Activated T-cell treated with anti-CD3 and anti-CD28 coated beads, Interleukin-2, amount 50 U/mL, for 4 hours (primary cell): ENCODE data around the gene SKIC8. TPM values are rescaled to one million over a fixed set of nuclear protein-coding genes. Genes with fewer than 3 reads are reported as not detected.
"Not testable (repeated sequence)": the region's sequence is repeated elsewhere in the genome, so short reads cannot be mapped to it uniquely, and the experiment has no call there.

Experiments
- ATAC-seq, 2 donors: fragments of 200-7000 bp; cut with Tn5 transposase; one replicate each; pipeline ENCODE4 v1.10.0; 2021
- DNase-seq: peaks from one replicate; pipeline ENCODE4 v3.0.0-alpha.2; 2020
- H3K27me3 Mint-ChIP-seq: one replicate; pipeline ENCODE4 v1.8.0; 2021; ENCODE audit warnings: low read depth, mixed read lengths
- H3K36me3 Mint-ChIP-seq: one replicate; pipeline ENCODE4 v1.8.0; 2022; ENCODE audit warnings: mixed read lengths; ENCODE audit not compliant: insufficient read depth
- H3K4me1 Mint-ChIP-seq: one replicate; pipeline ENCODE4 v1.8.0; 2021; ENCODE audit warnings: low read depth, mixed read lengths
- H3K4me3 Mint-ChIP-seq: one replicate; pipeline ENCODE4 v1.8.0; 2021; ENCODE audit warnings: mild to moderate bottlenecking, moderate library complexity, mixed read lengths
- H3K9me3 Mint-ChIP-seq: one replicate; pipeline ENCODE4 v1.8.0; 2021; ENCODE audit warnings: mixed read lengths
- total RNA-seq, 3 donors: library from RNA; stranded (reverse); gene quantifications; one replicate each; pipeline ENCODE4 v1.2.1, GENCODE V29; 2021

The SKIC8 gene
- total RNA-seq, 3 donors from 2014 or later = 52.8 to 54.5 (median 53.6) TPM

DNA sequence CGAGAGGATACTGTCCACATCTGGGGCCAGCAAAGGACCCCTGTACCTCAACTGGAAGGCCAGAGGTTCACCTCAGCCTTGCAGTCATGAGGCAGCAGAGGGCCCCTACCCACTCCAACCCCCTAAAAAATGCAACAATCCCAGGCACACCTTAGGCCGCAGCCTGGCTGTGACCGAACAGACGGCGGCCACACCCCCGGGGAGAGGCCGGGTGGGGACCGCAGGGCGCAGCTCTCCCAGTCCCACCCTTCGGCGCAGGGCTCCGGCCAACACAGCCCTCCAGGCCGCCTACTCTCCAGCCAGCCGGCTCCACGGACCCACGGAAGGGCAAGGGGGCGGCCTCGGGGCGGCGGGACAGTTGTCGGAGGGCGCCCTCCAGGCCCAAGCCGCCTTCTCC, 35.5 kb downstream of the SKIC8 start:
- Mint-ChIP-seq H3K9me3 (no peaks in the 10 kb centered on the region), H3K4me1 (peaks cover 25% of the 10 kb centered on the region), H3K36me3 (peaks cover 5% of the 10 kb centered on the region), H3K4me3 (peak overlapping the region; percentile 61), H3K27me3 (no peaks in the 10 kb centered on the region)
- ATAC-seq = no peak
- DNase-seq = no peak

GRCh38 chr15:78263351-78263781, 36.0 kb downstream of the SKIC8 start:
- peaks cover 3% of the 10 kb centered on the region for H3K36me3 Mint-ChIP-seq
- H3K27me3 Mint-ChIP-seq = no peaks in the 10 kb centered on the region
- DNase-seq = no peak

DNA sequence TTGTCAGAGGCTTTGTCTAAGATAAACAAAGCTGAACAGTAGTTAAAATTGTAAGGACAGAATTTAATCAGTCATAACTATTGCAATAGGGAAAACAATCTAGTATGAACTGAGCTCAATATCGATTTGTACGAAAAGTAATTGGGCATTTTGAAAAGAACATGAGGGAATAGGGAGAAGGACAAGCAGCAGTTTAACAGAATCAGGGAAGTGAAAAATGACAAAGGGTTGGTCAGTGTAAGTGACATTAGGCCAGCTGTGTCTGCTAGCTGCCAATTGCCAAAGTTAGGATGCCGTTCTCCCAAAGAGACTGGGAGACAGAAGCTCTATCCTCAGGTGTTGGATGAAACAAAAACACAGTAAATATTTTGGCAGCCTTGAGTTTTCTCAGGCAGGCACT, 38.3 kb downstream of the SKIC8 start:
- Mint-ChIP-seq H3K36me3 (no peaks in the 10 kb centered on the region), H3K9me3 (no peaks in the 10 kb centered on the region), H3K4me1 (peaks cover 10% of the 10 kb centered on the region), H3K27me3 (no peaks in the 10 kb centered on the region), H3K4me3 (no peak overlapping the region)
- ATAC-seq (no peak), DNase-seq (no peak)

More at GRCh38 chr15:78263351-78263781, 36.0 kb downstream of the SKIC8 start:
- Mint-ChIP-seq H3K9me3 (no peaks in the 10 kb centered on the region), H3K4me3 (peak overlapping the region; percentile 61), H3K4me1 (peaks cover 25% of the 10 kb centered on the region)
- no peak for ATAC-seq

DNA sequence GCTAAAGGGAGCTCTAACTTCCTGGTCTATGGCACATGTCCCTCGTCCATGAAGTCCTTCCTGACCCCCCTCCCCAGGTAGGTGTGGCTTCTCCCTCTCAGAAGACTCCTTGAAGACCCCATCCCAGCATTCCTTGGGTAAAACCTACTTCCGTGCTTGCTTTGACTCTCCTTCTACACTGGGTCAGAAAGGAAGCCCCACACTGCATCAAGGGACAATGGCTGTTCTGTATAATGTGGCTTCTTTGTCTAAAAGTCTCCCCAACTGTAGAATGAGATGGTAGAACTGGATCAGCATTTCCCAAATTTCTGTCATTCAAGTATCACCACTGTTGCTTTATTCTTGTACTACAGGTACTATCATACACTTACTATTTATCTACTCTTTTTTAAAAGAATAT, 38.9 kb downstream of the SKIC8 start:
- Mint-ChIP-seq H3K9me3 (no peaks in the 10 kb centered on the region), H3K4me1 (peaks cover 5% of the 10 kb centered on the region), H3K4me3 (no peak overlapping the region)

DNA sequence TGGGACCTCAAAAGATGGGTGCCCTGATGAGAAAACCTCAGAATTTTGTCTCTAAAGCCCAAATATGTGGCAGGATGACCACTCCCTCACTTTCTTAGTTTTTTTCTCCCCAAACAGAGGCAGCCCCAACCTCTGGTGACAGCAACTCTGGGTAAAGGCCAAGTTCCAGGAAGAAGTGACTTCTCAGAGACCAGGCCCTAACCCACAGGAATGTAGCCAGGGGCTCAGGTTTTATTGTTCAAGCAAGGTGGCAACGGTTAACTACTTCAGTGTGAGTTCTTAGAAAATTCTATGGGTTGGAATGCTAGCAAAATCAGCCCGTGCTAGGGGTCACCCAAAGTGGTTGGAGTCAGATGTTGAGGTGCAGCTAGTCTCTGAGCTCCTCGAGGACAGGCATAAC, 40.2 kb downstream of the SKIC8 start:
- no peak for ATAC-seq
- Mint-ChIP-seq H3K4me1 (no peaks in the 10 kb centered on the region), H3K4me3 (no peak overlapping the region), H3K9me3 (no peaks in the 10 kb centered on the region), H3K27me3 (no peaks in the 10 kb centered on the region), H3K36me3 (no peaks in the 10 kb centered on the region)
- no peak for DNase-seq

More for the DNA sequence above, 38.9 kb downstream of the SKIC8 start:
- Mint-ChIP-seq H3K27me3 (no peaks in the 10 kb centered on the region), H3K36me3 (no peaks in the 10 kb centered on the region)
- ATAC-seq (no peak), DNase-seq (no peak)

- no peak for ATAC-seq
- H3K27me3 Mint-ChIP-seq = no peaks in the 10 kb centered on the region
- H3K4me1 Mint-ChIP-seq = no peaks in the 10 kb centered on the region
- no peak for DNase-seq
- H3K36me3 Mint-ChIP-seq = no peaks in the 10 kb centered on the region
- no peaks in the 10 kb centered on the region for H3K9me3 Mint-ChIP-seq
- H3K4me3 Mint-ChIP-seq = no peak overlapping the region
Measured at GRCh38 chr15:78257681-78258080, 41.7 kb downstream of the SKIC8 start.

GRCh38 chr15:78256044-78256437, 43.4 kb downstream of the SKIC8 start:
- ATAC-seq (no peak), DNase-seq (no peak)
- Mint-ChIP-seq H3K4me1 (no peaks in the 10 kb centered on the region), H3K9me3 (no peaks in the 10 kb centered on the region), H3K27me3 (no peaks in the 10 kb centered on the region), H3K36me3 (no peaks in the 10 kb centered on the region), H3K4me3 (no peak overlapping the region)

DNA sequence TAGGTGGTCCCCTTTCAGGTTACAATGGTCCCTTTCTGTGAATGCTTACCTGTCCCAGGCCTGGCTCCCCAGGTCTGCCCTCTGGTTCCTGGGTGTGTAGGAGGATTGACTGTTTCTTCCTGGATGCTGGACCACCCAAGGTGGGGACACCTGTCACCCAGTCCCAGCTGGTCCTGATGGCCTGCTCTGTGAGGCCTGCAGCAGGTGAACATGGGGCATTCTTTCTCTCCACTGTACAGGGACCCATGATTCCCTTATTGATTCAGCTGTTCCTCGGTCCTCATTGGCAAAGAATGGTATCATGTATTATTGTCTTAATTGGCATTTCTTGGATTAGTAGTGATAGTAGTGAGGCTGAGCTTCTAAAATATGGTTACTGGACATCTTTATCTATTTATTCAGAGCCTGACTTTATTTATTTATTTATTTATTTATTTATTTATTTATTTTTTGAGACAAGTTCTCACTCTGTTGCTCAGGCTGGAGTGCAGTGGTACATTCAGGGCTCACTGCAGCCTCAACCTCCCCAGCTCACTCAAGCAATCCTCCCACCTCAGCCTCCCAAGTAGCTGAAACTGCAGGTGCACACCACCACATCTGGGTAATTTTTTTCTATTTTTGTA, 43.9 kb downstream of the SKIC8 start:
- no peaks in the 10 kb centered on the region for H3K9me3 Mint-ChIP-seq
- ATAC-seq (no peak), DNase-seq (no peak)
- H3K4me3 Mint-ChIP-seq = no peak overlapping the region
- no peaks in the 10 kb centered on the region for H3K27me3 Mint-ChIP-seq
- no peaks in the 10 kb centered on the region for H3K36me3 Mint-ChIP-seq
- no peaks in the 10 kb centered on the region for H3K4me1 Mint-ChIP-seq

- H3K9me3 Mint-ChIP-seq = no peaks in the 10 kb centered on the region
- DNase-seq = no peak
- no peaks in the 10 kb centered on the region for H3K36me3 Mint-ChIP-seq
- ATAC-seq = no peak
- H3K27me3 Mint-ChIP-seq = no peaks in the 10 kb centered on the region
- H3K4me3 Mint-ChIP-seq = no peak overlapping the region
- no peaks in the 10 kb centered on the region for H3K4me1 Mint-ChIP-seq
Measured at GRCh38 chr15:78251136-78251535, 48.3 kb downstream of the SKIC8 start.

- no peaks in the 10 kb centered on the region for H3K4me1 Mint-ChIP-seq
- no peak for ATAC-seq
- no peak for DNase-seq
- no peaks in the 10 kb centered on the region for H3K9me3 Mint-ChIP-seq
- H3K27me3 Mint-ChIP-seq = no peaks in the 10 kb centered on the region
- H3K4me3 Mint-ChIP-seq = no peak overlapping the region
- no peaks in the 10 kb centered on the region for H3K36me3 Mint-ChIP-seq
Measured at GRCh38 chr15:78249131-78249530, 50.3 kb downstream of the SKIC8 start.

GRCh38 chr15:78247911-78248310, 51.5 kb downstream of the SKIC8 start:
- no peak for ATAC-seq
- DNase-seq = no peak
- Mint-ChIP-seq H3K9me3 (no peaks in the 10 kb centered on the region), H3K4me3 (no peak overlapping the region), H3K27me3 (no peaks in the 10 kb centered on the region), H3K4me1 (no peaks in the 10 kb centered on the region), H3K36me3 (no peaks in the 10 kb centered on the region)

DNA sequence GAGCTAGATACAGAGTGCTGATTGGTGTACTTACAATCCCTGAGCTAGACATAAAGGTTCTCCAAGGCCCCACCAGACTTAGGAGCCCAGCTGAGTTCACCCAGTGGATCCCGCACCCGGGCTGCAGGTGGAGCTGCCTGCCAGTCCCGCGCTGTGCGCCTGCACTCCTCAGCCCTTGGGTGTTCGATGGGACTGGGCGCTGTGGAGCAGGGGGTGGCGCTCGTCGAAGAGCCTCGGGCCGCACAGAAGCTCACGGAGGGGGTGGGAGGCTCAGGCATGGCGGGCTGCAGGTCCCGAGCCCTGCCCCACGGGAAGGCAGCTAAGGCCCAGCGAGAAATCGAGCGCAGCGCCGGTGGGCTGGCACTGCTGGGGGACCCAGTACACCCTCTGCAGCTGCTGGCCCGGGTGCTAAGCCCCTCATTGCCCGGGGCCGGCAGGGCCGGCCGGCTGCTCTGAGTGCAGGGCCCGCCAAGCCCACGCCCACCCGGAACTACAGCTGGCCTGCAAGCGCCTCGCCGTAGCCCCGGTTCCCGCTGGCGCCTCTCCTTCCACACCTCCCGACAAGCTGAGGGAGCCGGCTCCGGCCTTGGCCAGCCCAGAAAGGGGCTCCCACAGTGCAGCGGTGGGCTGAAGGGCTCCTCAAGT, 53.3 kb downstream of the SKIC8 start:
- ATAC-seq, H3K9me3 Mint-ChIP-seq, H3K27me3 Mint-ChIP-seq, DNase-seq, H3K36me3 Mint-ChIP-seq, H3K4me1 Mint-ChIP-seq, H3K4me3 Mint-ChIP-seq: not testable (repeated sequence)

DNA sequence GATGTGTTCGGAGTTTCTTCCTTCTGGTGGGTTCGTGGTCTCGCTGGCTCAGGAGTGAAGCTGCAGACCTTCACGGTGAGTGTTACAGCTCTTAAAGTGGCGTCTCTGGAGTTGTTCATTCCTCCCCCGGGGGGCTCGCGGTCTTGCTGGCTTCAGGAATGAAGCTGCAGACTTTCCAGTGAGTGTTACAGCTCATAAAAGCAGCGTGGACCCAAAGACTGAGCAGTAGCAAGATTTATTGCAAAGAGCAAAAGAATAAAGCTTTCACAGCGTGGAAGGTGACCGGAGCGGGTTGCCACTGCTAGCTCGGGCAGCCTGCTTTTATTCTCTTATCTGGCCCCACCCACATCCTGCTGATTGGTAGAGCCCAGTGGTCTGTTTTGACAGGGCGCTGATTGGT, 54.0 kb downstream of the SKIC8 start:
- not testable (repeated sequence) for ATAC-seq, H3K27me3 Mint-ChIP-seq, H3K4me1 Mint-ChIP-seq, DNase-seq, H3K9me3 Mint-ChIP-seq, H3K36me3 Mint-ChIP-seq, H3K4me3 Mint-ChIP-seq

DNA sequence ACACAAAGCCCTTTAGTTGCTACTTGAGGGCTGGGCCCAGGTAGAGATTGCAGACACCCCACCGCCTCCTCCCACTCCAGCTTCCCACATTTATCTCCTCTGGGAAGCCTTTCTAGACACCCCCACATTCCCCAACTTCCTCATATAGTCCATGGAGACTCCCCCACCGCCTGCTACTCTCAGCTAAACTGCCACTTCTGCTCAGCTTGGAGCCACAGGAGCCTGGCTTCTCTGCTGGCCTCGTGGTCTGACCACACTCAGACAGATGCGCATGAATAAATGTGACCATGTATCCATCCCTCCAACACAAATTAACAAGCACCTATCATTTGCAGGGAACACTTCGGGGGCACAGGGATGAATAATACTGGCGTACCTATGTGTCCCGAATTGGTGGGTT, 54.5 kb downstream of the SKIC8 start:
- Mint-ChIP-seq H3K4me1 (peaks cover 2% of the 10 kb centered on the region), H3K4me3 (no peak overlapping the region), H3K9me3 (no peaks in the 10 kb centered on the region), H3K36me3 (no peaks in the 10 kb centered on the region), H3K27me3 (no peaks in the 10 kb centered on the region)
- DNase-seq = no peak
- ATAC-seq = no peak

DNA sequence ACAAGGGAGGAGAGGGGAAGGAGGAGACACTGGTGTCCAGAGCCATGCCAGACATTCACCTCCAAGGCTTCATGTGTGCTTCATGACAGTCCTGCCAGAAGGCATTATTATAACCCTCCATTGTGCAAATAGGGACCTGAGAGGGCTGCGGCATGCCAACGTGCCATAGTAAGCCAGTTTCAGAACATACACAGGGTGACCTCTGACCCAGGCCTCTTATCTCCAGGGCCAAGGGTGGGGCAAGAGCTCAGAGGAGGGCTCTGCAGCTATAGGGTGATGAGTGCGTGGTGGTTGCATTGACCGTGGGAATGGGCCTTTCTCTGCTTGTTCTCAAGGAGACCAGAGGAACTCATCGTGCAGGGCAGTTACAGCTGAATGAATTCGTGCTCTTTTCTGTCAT, 55.3 kb downstream of the SKIC8 start:
- no peak for ATAC-seq
- Mint-ChIP-seq H3K4me3 (no peak overlapping the region), H3K4me1 (peaks cover 2% of the 10 kb centered on the region), H3K36me3 (no peaks in the 10 kb centered on the region), H3K9me3 (no peaks in the 10 kb centered on the region), H3K27me3 (no peaks in the 10 kb centered on the region)
- no peak for DNase-seq
